GM23338 (cell line): ENCODE measurements around the gene SLC29A4. TPM values are rescaled to one million over a fixed set of nuclear protein-coding genes. Genes with fewer than 3 reads are reported as not detected.
"Not testable (repeated sequence)": the region's sequence is repeated elsewhere in the genome, so short reads cannot be mapped to it uniquely, and the experiment has no call there.

Experiments used
- ATAC-seq: fragments of 200-7000 bp; cut with Tn5 transposase; 3 replicates; pipeline ENCODE4 v1.9.1; 2020
- DNase-seq: peaks from one replicate; pipeline ENCODE4 v3.0.0-alpha.2; 2015; ENCODE audit warnings: low spot score
- H2AFZ ChIP-seq: fragments of 200-600 bp; sonication (generic); 2 replicates; pipeline ENCODE4 v1.8.0; 2016; ENCODE audit warnings: antibody characterized with exemption, mild to moderate bottlenecking, moderate library complexity
- H3F3A ChIP-seq: fragments of 200-600 bp; sonication (generic); replicated peaks from 2 replicates; pipeline ENCODE4 v1.8.0; 2017; ENCODE audit warnings: antibody characterized with exemption, mixed run types, low read depth
- H3K27ac ChIP-seq: fragments of 200-600 bp; sonication (generic); 2 replicates; pipeline ENCODE4 v1.6.1; 2016; ENCODE audit warnings: low read depth
- H3K27me3 ChIP-seq: fragments of 200-600 bp; sonication (generic); 2 replicates; pipeline ENCODE4 v1.8.0; 2016; ENCODE audit warnings: mild to moderate bottlenecking, mixed run types, moderate library complexity; ENCODE audit not compliant: insufficient read depth
- H3K36me3 ChIP-seq: fragments of 200-600 bp; sonication (generic); 2 replicates; pipeline ENCODE4 v1.8.0; 2016; ENCODE audit warnings: mild to moderate bottlenecking; ENCODE audit not compliant: insufficient read depth
- H3K4me1 ChIP-seq: fragments of 200-600 bp; sonication (generic); 2 replicates; pipeline ENCODE4 v1.8.0; 2016; ENCODE audit warnings: mild to moderate bottlenecking, moderate library complexity; ENCODE audit not compliant: insufficient read depth
- H3K4me2 ChIP-seq: fragments of 200-600 bp; sonication (generic); 2 replicates; pipeline ENCODE4 v1.7.1; 2017; ENCODE audit warnings: mixed run types
- H3K4me3 ChIP-seq: fragments of 200-600 bp; sonication (generic); 2 replicates; pipeline ENCODE4 v1.6.1; 2016; ENCODE audit warnings: mixed run types
- H3K79me2 ChIP-seq: fragments of 200-600 bp; sonication (generic); replicated peaks from 2 replicates; pipeline ENCODE4 v1.8.0; 2017; ENCODE audit warnings: mild to moderate bottlenecking; ENCODE audit not compliant: insufficient read depth
- H3K9me2 ChIP-seq: fragments of 200-600 bp; sonication (generic); 2 replicates; pipeline ENCODE4 v1.8.0; 2017; ENCODE audit not compliant: insufficient read depth
- H4K20me1 ChIP-seq: fragments of 200-600 bp; sonication (generic); replicated peaks from 2 replicates; pipeline ENCODE4 v1.8.0; 2017; ENCODE audit warnings: mild to moderate bottlenecking; ENCODE audit not compliant: insufficient read depth
- H3K27ac Mint-ChIP-seq: 2 replicates; pipeline ENCODE4 v1.8.0; 2020; ENCODE audit warnings: inconsistent platforms, mild to moderate bottlenecking, moderate library complexity, mixed read lengths
- H3K27me3 Mint-ChIP-seq: 3 replicates; pipeline ENCODE4 v1.8.0; 2022; ENCODE audit warnings: low read depth, mild to moderate bottlenecking, moderate library complexity, mixed read lengths, inconsistent platforms; ENCODE audit not compliant: insufficient read depth, poor library complexity
- H3K36me3 Mint-ChIP-seq: 3 replicates; pipeline ENCODE4 v1.8.0; 2021; ENCODE audit warnings: low read depth, mild to moderate bottlenecking, inconsistent platforms, moderate library complexity, mixed read lengths
- H3K4me1 Mint-ChIP-seq: 3 replicates; pipeline ENCODE4 v1.8.0; 2020; ENCODE audit warnings: mild to moderate bottlenecking, inconsistent platforms, mixed read lengths
- H3K4me3 Mint-ChIP-seq: 3 replicates; pipeline ENCODE4 v1.8.0; 2021; ENCODE audit warnings: moderate library complexity, mild to moderate bottlenecking, inconsistent platforms, mixed read lengths
- H3K9me3 Mint-ChIP-seq: 3 replicates; pipeline ENCODE4 v1.8.0; 2020; ENCODE audit warnings: moderate library complexity, mild to moderate bottlenecking, inconsistent platforms, mixed read lengths
- CREB1 ChIP-seq: fragments of 250-450 bp; sonication (Bioruptor Pico); IDR thresholded peaks from 2 replicates; pipeline ENCODE4 v1.5.0; 2020; ENCODE audit warnings: low read depth, mild to moderate bottlenecking, moderate library complexity
- EZH2 ChIP-seq: fragments of 200-600 bp; sonication (generic); IDR thresholded peaks from one replicate; pipeline ENCODE4 v1.8.0; 2017; ENCODE audit warnings: antibody characterized with exemption, mild to moderate bottlenecking, low read depth; ENCODE audit not compliant: unreplicated experiment
- JUNB ChIP-seq: IDR thresholded peaks from one replicate; pipeline ENCODE4 v1.6.1; 2016; ENCODE audit warnings: antibody characterized with exemption; ENCODE audit not compliant: unreplicated experiment
- NANOG ChIP-seq: IDR thresholded peaks from 2 replicates; pipeline ENCODE4 v1.6.1; 2016; ENCODE audit warnings: antibody characterized with exemption, borderline replicate concordance
- POLR2AphosphoS5 ChIP-seq: IDR thresholded peaks from 2 replicates; pipeline ENCODE4 v1.6.1; 2016; ENCODE audit warnings: antibody characterized with exemption, low read depth
- ZNF114 ChIP-seq: fragments of 250-450 bp; sonication (Bioruptor Pico); IDR thresholded peaks from 2 replicates; pipeline ENCODE4 v1.5.0; 2020; ENCODE audit warnings: mild to moderate bottlenecking, moderate library complexity
- ZNF331 ChIP-seq: fragments of 250-450 bp; sonication (Bioruptor Pico); IDR thresholded peaks from 2 replicates; pipeline ENCODE4 v1.5.0; 2020; ENCODE audit warnings: low read depth, mild to moderate bottlenecking, moderate library complexity
- ZNF462 ChIP-seq: fragments of 250-450 bp; sonication (Bioruptor Pico); IDR thresholded peaks from 2 replicates; pipeline ENCODE4 v1.5.0; 2020; ENCODE audit warnings: mild to moderate bottlenecking, moderate library complexity
- polyA plus RNA-seq: library from polyadenylated mRNA; unstranded; fragments of >200 nt; fragmentation: Nextera tagmentation; extraction: Ambion mirVana; gene quantifications from 2 replicates; pipeline ENCODE4 v1.2.1, GENCODE V29; 2016
- total RNA-seq: library from RNA; depleted of rRNA; stranded (reverse); fragments of >200 nt; shearing (Covaris generic); gene quantifications from 2 replicates; pipeline ENCODE4 v1.2.3, GENCODE V29; 2014
- TF ChIP-seq, protein P1 (sequence below), 2 experiments: fragments of 200-600 bp in 1 of 2; sonication (generic) in 1 of 2; conservative IDR thresholded peaks; 2 replicates each; pipeline versions ENCODE4 v1.5.1 to v1.6.1; 2016 to 2017; ENCODE audit warnings: antibody characterized with exemption in 2 of 2, low read depth in 2 of 2, mild to moderate bottlenecking in 2 of 2, moderate library complexity in 1 of 2
- TF ChIP-seq, protein P2 (sequence below): IDR thresholded peaks from 2 replicates; pipeline ENCODE4 v1.6.1; 2016; ENCODE audit warnings: antibody characterized with exemption

The SLC29A4 gene
- total and polyA plus RNA-seq, 2 experiments from 2014 or later, result 4.8 to 8.1 TPM

DNA sequence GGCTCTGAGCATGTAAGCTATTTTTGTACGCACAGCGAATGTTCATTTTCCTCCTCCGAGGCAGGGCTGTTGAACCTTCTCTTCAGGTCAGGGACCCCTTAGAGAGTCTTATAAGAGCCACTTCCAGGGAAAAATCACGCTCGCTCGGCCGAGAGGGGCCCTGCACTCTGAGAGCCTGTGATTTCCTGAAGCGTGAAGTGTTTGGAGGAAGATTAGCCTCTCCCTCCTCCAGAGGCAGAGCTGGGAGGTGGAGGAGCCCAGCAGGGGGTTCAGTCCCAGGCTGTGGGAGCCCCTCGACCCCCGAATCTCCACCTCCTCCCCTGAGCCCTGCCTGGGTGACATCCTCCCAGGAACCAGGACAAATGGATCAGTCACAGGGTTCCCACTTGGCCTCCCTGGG, 19.7 kb upstream of the SLC29A4 start:
- H3K27me3 ChIP-seq, H2AFZ ChIP-seq, DNase-seq, H3K36me3 Mint-ChIP-seq, H4K20me1 ChIP-seq, H3K79me2 ChIP-seq, H3K27ac Mint-ChIP-seq, H3K9me3 Mint-ChIP-seq, H3K9me2 ChIP-seq, H3F3A ChIP-seq, H3K4me2 ChIP-seq, H3K4me3 ChIP-seq, H3K4me1 ChIP-seq, H3K27me3 Mint-ChIP-seq, H3K27ac ChIP-seq, H3K4me3 Mint-ChIP-seq, H3K36me3 ChIP-seq: not testable (repeated sequence)
- peak; percentile 43 for ATAC-seq
- peaks cover 10% of the 10 kb centered on the region; the same call in 2 of the 3 replicates for H3K4me1 Mint-ChIP-seq

GRCh38 chr7:5265320-5266190, 17.2 kb upstream of the SLC29A4 start:
- H3K27me3 Mint-ChIP-seq, result peaks cover 4% of the 10 kb centered on the region
- Histone ChIP-seq H3K9me2 (no peaks in the 10 kb centered on the region), H2AFZ (no peak overlapping the region), H3K27ac (no peak overlapping the region), H3K27me3 (no peaks in the 10 kb centered on the region), H4K20me1 (no peaks in the 10 kb centered on the region), H3K36me3 (no peaks in the 10 kb centered on the region), H3K4me2 (no peak overlapping the region; the same call in 1 of the 2 replicates), H3K4me3 (no peak overlapping the region), H3K79me2 (no peaks in the 10 kb centered on the region), H3F3A (no peaks in the 10 kb centered on the region), H3K4me1 (0 out of 2 replicates have a peak, but pooled peaks cover 3% of the 10 kb centered on the region)
- peaks cover 10% of the 10 kb centered on the region; the same call in 2 of the 3 replicates for H3K4me1 Mint-ChIP-seq
- no peak overlapping the region for H3K4me3 Mint-ChIP-seq
- H3K36me3 Mint-ChIP-seq, result no peaks in the 10 kb centered on the region
- ATAC-seq (no peak), DNase-seq (no peak)
- H3K9me3 Mint-ChIP-seq, result peaks cover 3% of the 10 kb centered on the region; the same call in 2 of the 3 replicates
- no peak overlapping the region for H3K27ac Mint-ChIP-seq
- TF ChIP-seq JUNB (no peak), NANOG (no peak), ZNF114 (CRISPR knock-in tag) (no peak), EZH2 (no peak), ZNF462 (CRISPR knock-in tag) (no peak), CREB1 (CRISPR knock-in tag) (no peak), POLR2AphosphoS5 (no peak), ZNF331 (CRISPR knock-in tag) (no peak)
- TF ChIP-seq, protein P1, sequence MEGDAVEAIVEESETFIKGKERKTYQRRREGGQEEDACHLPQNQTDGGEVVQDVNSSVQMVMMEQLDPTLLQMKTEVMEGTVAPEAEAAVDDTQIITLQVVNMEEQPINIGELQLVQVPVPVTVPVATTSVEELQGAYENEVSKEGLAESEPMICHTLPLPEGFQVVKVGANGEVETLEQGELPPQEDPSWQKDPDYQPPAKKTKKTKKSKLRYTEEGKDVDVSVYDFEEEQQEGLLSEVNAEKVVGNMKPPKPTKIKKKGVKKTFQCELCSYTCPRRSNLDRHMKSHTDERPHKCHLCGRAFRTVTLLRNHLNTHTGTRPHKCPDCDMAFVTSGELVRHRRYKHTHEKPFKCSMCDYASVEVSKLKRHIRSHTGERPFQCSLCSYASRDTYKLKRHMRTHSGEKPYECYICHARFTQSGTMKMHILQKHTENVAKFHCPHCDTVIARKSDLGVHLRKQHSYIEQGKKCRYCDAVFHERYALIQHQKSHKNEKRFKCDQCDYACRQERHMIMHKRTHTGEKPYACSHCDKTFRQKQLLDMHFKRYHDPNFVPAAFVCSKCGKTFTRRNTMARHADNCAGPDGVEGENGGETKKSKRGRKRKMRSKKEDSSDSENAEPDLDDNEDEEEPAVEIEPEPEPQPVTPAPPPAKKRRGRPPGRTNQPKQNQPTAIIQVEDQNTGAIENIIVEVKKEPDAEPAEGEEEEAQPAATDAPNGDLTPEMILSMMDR (conservative IDR thresholded peaks at IDR 0.05; ENCODE audit: low read depth in 2 of 2), result no peak
- TF ChIP-seq, protein P2, sequence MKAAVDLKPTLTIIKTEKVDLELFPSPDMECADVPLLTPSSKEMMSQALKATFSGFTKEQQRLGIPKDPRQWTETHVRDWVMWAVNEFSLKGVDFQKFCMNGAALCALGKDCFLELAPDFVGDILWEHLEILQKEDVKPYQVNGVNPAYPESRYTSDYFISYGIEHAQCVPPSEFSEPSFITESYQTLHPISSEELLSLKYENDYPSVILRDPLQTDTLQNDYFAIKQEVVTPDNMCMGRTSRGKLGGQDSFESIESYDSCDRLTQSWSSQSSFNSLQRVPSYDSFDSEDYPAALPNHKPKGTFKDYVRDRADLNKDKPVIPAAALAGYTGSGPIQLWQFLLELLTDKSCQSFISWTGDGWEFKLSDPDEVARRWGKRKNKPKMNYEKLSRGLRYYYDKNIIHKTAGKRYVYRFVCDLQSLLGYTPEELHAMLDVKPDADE, result no peak
